GM21381 (cell line): ENCODE data around the gene DMRT1.

Experiments
- ATAC-seq: cut with Tn5 transposase; IDR thresholded peaks from one replicate; pipeline ENCODE4 v1.9.1; 2021; ENCODE audit warnings: mild to moderate bottlenecking, moderate library complexity; ENCODE audit not compliant: unreplicated experiment

DMRT1 gene

GRCh38 chr9:969310-970150 lies 128.0 kb downstream of the DMRT1 start:
- ATAC-seq: no peak

- no peak for ATAC-seq
These were observed 128.9 kb downstream of the DMRT1 start for GRCh38 chr9:970151-970996.

GRCh38 chr9:971901-972500 lies 130.5 kb downstream of the DMRT1 start:
- no peak for ATAC-seq

- ATAC-seq: no peak
These were observed 131.2 kb downstream of the DMRT1 start for GRCh38 chr9:972501-973294.

GRCh38 chr9:973295-973834 lies 131.9 kb downstream of the DMRT1 start:
- no peak for ATAC-seq

GRCh38 chr9:974031-974995 lies 132.8 kb downstream of the DMRT1 start:
- ATAC-seq: no peak

GRCh38 chr9:974996-975739 lies 133.7 kb downstream of the DMRT1 start:
- ATAC-seq: no peak

- ATAC-seq: no peak
These were observed 134.3 kb downstream of the DMRT1 start for GRCh38 chr9:975740-976257.

- ATAC-seq: no peak
These were observed 134.9 kb downstream of the DMRT1 start, which contains the start of gene DMRT3 for GRCh38 chr9:976258-976942. Gene DMRT3 (plus strand): TSS chr9:976655. CDS start chr9:977002, 347 bp downstream.

- ATAC-seq: no peak
These were observed 135.7 kb downstream of the DMRT1 start for GRCh38 chr9:976943-977837.

- no peak for ATAC-seq
These were observed 136.6 kb downstream of the DMRT1 start for GRCh38 chr9:977838-978830.

GRCh38 chr9:979983-980382 lies 138.5 kb downstream of the DMRT1 start:
- no peak for ATAC-seq

GRCh38 chr9:980640-981039 lies 139.1 kb downstream of the DMRT1 start:
- ATAC-seq: no peak

GRCh38 chr9:981491-981898 lies 140.0 kb downstream of the DMRT1 start:
- ATAC-seq: no peak

GRCh38 chr9:982394-983230 lies 141.1 kb downstream of the DMRT1 start:
- ATAC-seq: no peak
